GM19455 (cell line): ENCODE results near the gene SERPINA10.
"Not testable (repeated sequence)": the region's sequence is repeated elsewhere in the genome, so short reads cannot be mapped to it uniquely, and the experiment has no call there.

ENCODE experiments used
- ATAC-seq: cut with Tn5 transposase; IDR thresholded peaks from one replicate; pipeline ENCODE4 v1.9.1; 2021; ENCODE audit not compliant: unreplicated experiment

The SERPINA10 gene

GRCh38 chr14:94284221-94284620 is 8.8 kb downstream of the SERPINA10 start:
- ATAC-seq = no peak

GRCh38 chr14:94282991-94283723 is 9.9 kb downstream of the SERPINA10 start:
- ATAC-seq = no peak

GRCh38 chr14:94278731-94279130 is 14.3 kb downstream of the SERPINA10 start:
- no peak for ATAC-seq

GRCh38 chr14:94276898-94277561 is 16.0 kb downstream of the SERPINA10 start:
- not testable (repeated sequence) for ATAC-seq

GRCh38 chr14:94269156-94269555 is 23.9 kb downstream of the SERPINA10 start:
- ATAC-seq = no peak

GRCh38 chr14:94268582-94268981 is 24.5 kb downstream of the SERPINA10 start:
- ATAC-seq = not testable (repeated sequence)

- ATAC-seq = no peak
Measured at GRCh38 chr14:94267352-94267751, 25.7 kb downstream of the SERPINA10 start.

GRCh38 chr14:94264195-94264594 is 28.9 kb downstream of the SERPINA10 start:
- not testable (repeated sequence) for ATAC-seq

- no peak for ATAC-seq
Measured at GRCh38 chr14:94244182-94244581, 48.9 kb downstream of the SERPINA10 start.

GRCh38 chr14:94239406-94239805 is 53.7 kb downstream of the SERPINA10 start:
- no peak for ATAC-seq

GRCh38 chr14:94237983-94238382 is 55.1 kb downstream of the SERPINA10 start:
- ATAC-seq = no peak

GRCh38 chr14:94237046-94237445 is 56.0 kb downstream of the SERPINA10 start:
- ATAC-seq = no peak
